H1 (cell line): ENCODE measurements around the gene RAB3C.

Experiments used
- ATF3 ChIP-seq: IDR thresholded peaks from 2 replicates; pipeline ENCODE4 v1.6.1; 2011; ENCODE audit warnings: low read depth, mild to moderate bottlenecking, low read length; ENCODE audit not compliant: insufficient read depth
- CBX5 ChIP-seq: fragments of 300-800, 300-1000 bp; sonication (generic); IDR thresholded peaks from 2 replicates; pipeline ENCODE4 v1.7.1; 2016; ENCODE audit warnings: antibody characterized with exemption, low read length, low read depth
- CHD7 ChIP-seq: fragments of 300-600 bp; sonication (generic); IDR thresholded peaks from 2 replicates; pipeline ENCODE4 v1.7.1; 2012; ENCODE audit warnings: low read length, moderate library complexity, mild to moderate bottlenecking, inconsistent platforms; ENCODE audit not compliant: insufficient replicate concordance
- CTCF ChIP-seq, 3 experiments: IDR thresholded peaks; 1 replicate in 2 of 3; 2 replicates in 1 of 3; pipeline versions ENCODE4 v1.5.1 to v1.6.1; 2011; ENCODE audit warnings: low read length in 3 of 3, mild to moderate bottlenecking in 3 of 3, inconsistent platforms in 2 of 3, low read depth in 1 of 3, moderate library complexity in 1 of 3; ENCODE audit not compliant: insufficient read depth in 1 of 3; ENCODE audit errors: control extremely low read depth in 1 of 3
- NRF1 ChIP-seq: IDR thresholded peaks from 2 replicates; pipeline ENCODE4 v1.6.1; 2011; ENCODE audit warnings: mild to moderate bottlenecking, low read depth, low read length, improper control_type of control experiment
- PHF8 ChIP-seq: fragments of 200-600 bp; sonication (generic); conservative IDR thresholded peaks from 2 replicates; pipeline ENCODE4 v1.7.1; 2012; ENCODE audit warnings: low read depth, mild to moderate bottlenecking, inconsistent platforms, low read length, moderate library complexity
- POLR2A ChIP-seq, 2 experiments: IDR thresholded peaks; 1 replicate in 1 of 2; 2 replicates in 1 of 2; pipeline ENCODE4 v1.6.1; 2011; ENCODE audit warnings: low read depth in 2 of 2, low read length in 2 of 2, mild to moderate bottlenecking in 2 of 2; ENCODE audit errors: control extremely low read depth in 1 of 2
- RBBP5 ChIP-seq: IDR thresholded peaks from 2 replicates; pipeline ENCODE4 v1.7.1; 2012; ENCODE audit warnings: low read depth, mild to moderate bottlenecking, inconsistent platforms, low read length, moderate library complexity, borderline replicate concordance
- ZNF274 ChIP-seq: IDR thresholded peaks from 2 replicates; pipeline ENCODE4 v1.7.0; 2012; ENCODE audit warnings: low read length, borderline replicate concordance; ENCODE audit errors: extremely low read depth

GRCh38 chr5:58902305-58902704 is 319.4 kb downstream of the RAB3C start:
- TF ChIP-seq PHF8 (no peak), POLR2A (IDR thresholded peaks at IDR 0.05; ENCODE audit: control extremely low read depth in 1 of 2, low read depth in 2 of 2, low read length in 2 of 2) (no peak), ZNF274 (no peak), RBBP5 (no peak), CHD7 (no peak), CTCF (IDR thresholded peaks at IDR 0.05; ENCODE audit: control extremely low read depth in 1 of 3, insufficient read depth in 1 of 3, low read depth in 1 of 3, low read length in 3 of 3) (no peak), NRF1 (no peak), ATF3 (no peak), CBX5 (no peak)
